HepG2 (cell line): ENCODE measurements around the gene PTPMT1. TPM values are rescaled to one million over a fixed set of nuclear protein-coding genes. Genes with fewer than 3 reads are reported as not detected.
A peak's percentile ranks its signal among the peaks of the same experiment; 100 is the strongest.

Experiments
- KDM3A ChIP-seq: IDR thresholded peaks from 2 replicates; pipeline ENCODE4 v1.6.1; 2018; ENCODE audit warnings: low read depth, missing compliant biosample characterization
- SALL1 ChIP-seq: sonication (generic); formaldehyde crosslinking; IDR thresholded peaks from 2 replicates; pipeline ENCODE4 v1.8.0; 2022; ENCODE audit warnings: mild to moderate bottlenecking, missing genetic modification reagents
- SP4 ChIP-seq: sonication (generic); formaldehyde crosslinking; IDR thresholded peaks from 2 replicates; pipeline ENCODE4 v1.8.1; 2023; ENCODE audit warnings: mild to moderate bottlenecking, missing genetic modification reagents
- THAP9 ChIP-seq: sonication (generic); formaldehyde crosslinking; IDR thresholded peaks from 2 replicates; pipeline ENCODE4; 2020; ENCODE audit warnings: missing genetic modification reagents, mild to moderate bottlenecking, borderline replicate concordance
- ZIK1 ChIP-seq: sonication (generic); formaldehyde crosslinking; IDR thresholded peaks from 2 replicates; pipeline ENCODE4 v1.5.0; 2020; ENCODE audit warnings: mild to moderate bottlenecking, low read depth, missing genetic modification reagents, borderline replicate concordance
- polyA plus RNA-seq, 8 experiments: library from polyadenylated mRNA; depleted of rRNA in 3 of 8; stranded (reverse) in 7 of 8; unstranded in 1 of 8; fragments of >200 nt; fragmentation: Illumina TruSeq in 4 of 8; extraction: Trizol in 4 of 8; gene quantifications; 2 replicates each; pipeline versions ENCODE4 v1.2.1 to v1.2.3, GENCODE V29; 2011 to 2016; ENCODE audit warnings: low read depth in 4 of 8, missing spikeins in 1 of 8, mixed read lengths in 1 of 8; ENCODE audit not compliant: insufficient read depth in 1 of 8
- total RNA-seq, 5 experiments: library from RNA; depleted of rRNA; stranded (reverse); fragments of >200 nt; fragmentation: Illumina TruSeq; extraction: Trizol; gene quantifications; 2 replicates each; pipeline ENCODE4 v1.2.3, GENCODE V29; 2016; ENCODE audit warnings: low read depth in 1 of 5
- TF ChIP-seq, protein P1 (sequence below): sonication (generic); formaldehyde crosslinking; IDR thresholded peaks from 2 replicates; pipeline ENCODE4 v1.8.1; 2023; ENCODE audit warnings: mild to moderate bottlenecking, moderate library complexity, missing genetic modification reagents

PTPMT1 gene
- total and polyA plus RNA-seq, 2 of the 13 experiments (the other 11 are each of a cell fraction or from before 2014, with no cell fraction given), result 55.6 to 129 TPM

- TF ChIP-seq ZIK1 (CRISPR knock-in tag), result no peak
- TF ChIP-seq, protein P1, sequence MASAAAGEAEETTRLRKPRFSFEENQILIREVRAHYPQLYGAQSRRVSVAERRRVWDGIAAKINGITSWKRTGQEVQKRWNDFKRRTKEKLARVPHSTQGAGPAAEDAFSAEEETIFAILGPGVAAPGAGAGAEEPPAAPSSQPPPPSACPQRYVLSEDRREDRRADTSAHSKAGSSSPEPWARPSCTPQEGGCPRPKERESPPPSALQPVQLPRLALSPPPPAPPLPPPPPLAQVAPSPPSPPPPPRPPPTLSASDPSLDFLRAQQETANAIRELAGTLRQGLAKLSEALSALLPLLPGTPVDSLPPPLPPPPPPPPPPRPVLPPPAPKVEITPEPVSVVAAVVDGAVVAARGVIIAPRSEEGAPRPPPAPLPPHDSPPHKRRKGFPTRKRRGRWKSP (CRISPR knock-in tag), result 0 out of 2 replicates have a peak, but pooled peaks have one; percentile 34
- TF ChIP-seq KDM3A (CRISPR knock-in tag), result 0 out of 2 replicates have a peak, but pooled peaks have one; percentile 7
- TF ChIP-seq SALL1, result peak; percentile 28; the same call in 1 of the 2 replicates
- TF ChIP-seq THAP9 (CRISPR knock-in tag), result peak; percentile 43; the same call in 1 of the 2 replicates
- TF ChIP-seq SP4, result peak; percentile 36; the same call in 1 of the 2 replicates
Measured at GRCh38 chr11:47552056-47552565, 13.3 kb upstream of the PTPMT1 start (continued).
